Mucosa of rectum (tissue), 2 donors: ENCODE measurements around the gene LRFN2.

Source experiments
- H3K27ac ChIP-seq, 2 donors: one replicate each; pipeline ENCODE4 v1.7.0; 2013; ENCODE audit warnings: inconsistent platforms in 2 of 2, low read depth in 2 of 2, low read length in 2 of 2
- H3K27me3 ChIP-seq, 2 donors: one replicate each; pipeline ENCODE4 v1.7.0; 2013; ENCODE audit warnings: low read length in 2 of 2; ENCODE audit not compliant: control insufficient read depth in 2 of 2, insufficient read depth in 2 of 2
- H3K36me3 ChIP-seq, 2 donors: one replicate each; pipeline ENCODE4 v1.7.0; 2013; ENCODE audit warnings: low read length in 2 of 2; ENCODE audit not compliant: control insufficient read depth in 2 of 2, insufficient read depth in 2 of 2
- H3K4me1 ChIP-seq, 2 donors: one replicate each; pipeline ENCODE4 v1.7.0; 2013; ENCODE audit warnings: low read length in 2 of 2, mild to moderate bottlenecking in 1 of 2; ENCODE audit not compliant: control insufficient read depth in 2 of 2, insufficient read depth in 2 of 2
- H3K4me3 ChIP-seq, 2 donors: one replicate each; pipeline ENCODE4 v1.7.0; 2013; ENCODE audit warnings: low read length in 2 of 2
- H3K9ac ChIP-seq, 2 donors: one replicate each; pipeline ENCODE4 v1.7.0; 2013; ENCODE audit warnings: low read length in 2 of 2, low read depth in 1 of 2, mild to moderate bottlenecking in 1 of 2
- H3K9me3 ChIP-seq, 2 donors: one replicate each; pipeline ENCODE4 v1.7.0; 2013; ENCODE audit warnings: low read length in 2 of 2; ENCODE audit not compliant: control insufficient read depth in 2 of 2
- donor health status: healthy.
- donor health status: Normal muscosa, but diverticular disease.

LRFN2 gene

GRCh38 chr6:40444811-40445210 lies 142.4 kb downstream of the LRFN2 start:
- no peaks in the 10 kb centered on the region for H3K36me3 ChIP-seq
- peaks cover 0 to 4% of the 10 kb centered on the region in 2 donors for H3K4me1 ChIP-seq
- no peaks in the 10 kb centered on the region for H3K9me3 ChIP-seq
- H3K9ac ChIP-seq = no peak overlapping the region
- H3K4me3 ChIP-seq = no peak overlapping the region
- no peaks in the 10 kb centered on the region for H3K27me3 ChIP-seq
- peak overlapping the region in 1 of 2 donors; percentile 11 for H3K27ac ChIP-seq

- Histone ChIP-seq H3K36me3 (no peaks in the 10 kb centered on the region), H3K9me3 (no peaks in the 10 kb centered on the region), H3K4me3 (no peak overlapping the region), H3K9ac (no peak overlapping the region), H3K27ac (peak overlapping the region in 1 of 2 donors; percentile 11), H3K27me3 (no peaks in the 10 kb centered on the region), H3K4me1 (peaks cover 0 to 4% of the 10 kb centered on the region in 2 donors)
Measured at GRCh38 chr6:40444312-40444711, 142.9 kb downstream of the LRFN2 start.

GRCh38 chr6:40443842-40444241 lies 143.3 kb downstream of the LRFN2 start:
- no peak overlapping the region for H3K4me3 ChIP-seq
- H3K9me3 ChIP-seq = no peaks in the 10 kb centered on the region
- H3K27ac ChIP-seq = no peak overlapping the region
- H3K27me3 ChIP-seq = no peaks in the 10 kb centered on the region
- H3K9ac ChIP-seq = no peak overlapping the region
- H3K4me1 ChIP-seq = peaks cover 0 to 4% of the 10 kb centered on the region in 2 donors
- no peaks in the 10 kb centered on the region for H3K36me3 ChIP-seq

GRCh38 chr6:40442591-40442990 lies 144.6 kb downstream of the LRFN2 start:
- H3K36me3 ChIP-seq = no peaks in the 10 kb centered on the region
- H3K27ac ChIP-seq = no peak overlapping the region
- peaks cover 0 to 4% of the 10 kb centered on the region in 2 donors for H3K4me1 ChIP-seq
- no peaks in the 10 kb centered on the region for H3K9me3 ChIP-seq
- no peak overlapping the region for H3K4me3 ChIP-seq
- H3K27me3 ChIP-seq = no peaks in the 10 kb centered on the region
- no peak overlapping the region for H3K9ac ChIP-seq

GRCh38 chr6:40441150-40441549 lies 146.0 kb downstream of the LRFN2 start:
- no peaks in the 10 kb centered on the region for H3K36me3 ChIP-seq
- H3K9ac ChIP-seq = no peak overlapping the region
- H3K4me1 ChIP-seq = peaks cover 0 to 4% of the 10 kb centered on the region in 2 donors
- no peak overlapping the region for H3K4me3 ChIP-seq
- no peaks in the 10 kb centered on the region for H3K9me3 ChIP-seq
- H3K27me3 ChIP-seq = no peaks in the 10 kb centered on the region
- H3K27ac ChIP-seq = no peak overlapping the region

GRCh38 chr6:40440053-40440452 lies 147.1 kb downstream of the LRFN2 start:
- H3K36me3 ChIP-seq = no peaks in the 10 kb centered on the region
- no peak overlapping the region for H3K4me3 ChIP-seq
- no peak overlapping the region for H3K27ac ChIP-seq
- peaks cover 0 to 3% of the 10 kb centered on the region in 2 donors for H3K4me1 ChIP-seq
- no peak overlapping the region for H3K9ac ChIP-seq
- H3K9me3 ChIP-seq = no peaks in the 10 kb centered on the region
- H3K27me3 ChIP-seq = no peaks in the 10 kb centered on the region

GRCh38 chr6:40439026-40439800 lies 148.0 kb downstream of the LRFN2 start:
- Histone ChIP-seq H3K9me3 (no peaks in the 10 kb centered on the region), H3K4me1 (no peaks in the 10 kb centered on the region), H3K27ac (no peak overlapping the region), H3K4me3 (no peak overlapping the region), H3K27me3 (no peaks in the 10 kb centered on the region), H3K36me3 (no peaks in the 10 kb centered on the region), H3K9ac (no peak overlapping the region)

GRCh38 chr6:40438246-40438887 lies 148.8 kb downstream of the LRFN2 start:
- no peak overlapping the region for H3K27ac ChIP-seq

GRCh38 chr6:40437631-40438030 lies 149.5 kb downstream of the LRFN2 start:
- no peak overlapping the region for H3K4me3 ChIP-seq
- H3K27ac ChIP-seq = no peak overlapping the region
- H3K9me3 ChIP-seq = no peaks in the 10 kb centered on the region
- no peak overlapping the region for H3K9ac ChIP-seq
- H3K36me3 ChIP-seq = no peaks in the 10 kb centered on the region
- no peaks in the 10 kb centered on the region for H3K4me1 ChIP-seq
- no peaks in the 10 kb centered on the region for H3K27me3 ChIP-seq

More at GRCh38 chr6:40438246-40438887, 148.8 kb downstream of the LRFN2 start:
- Histone ChIP-seq H3K4me3 (no peak overlapping the region), H3K9me3 (no peaks in the 10 kb centered on the region), H3K4me1 (no peaks in the 10 kb centered on the region), H3K9ac (no peak overlapping the region), H3K36me3 (no peaks in the 10 kb centered on the region), H3K27me3 (no peaks in the 10 kb centered on the region)

GRCh38 chr6:40436685-40437604 lies 150.2 kb downstream of the LRFN2 start:
- H3K9me3 ChIP-seq = no peaks in the 10 kb centered on the region
- H3K27me3 ChIP-seq = no peaks in the 10 kb centered on the region
- no peak overlapping the region for H3K27ac ChIP-seq
- H3K4me1 ChIP-seq = no peaks in the 10 kb centered on the region
- no peaks in the 10 kb centered on the region for H3K36me3 ChIP-seq
- no peak overlapping the region for H3K4me3 ChIP-seq
- no peak overlapping the region for H3K9ac ChIP-seq
